Esophagus squamous epithelium (tissue), 5 donors: ENCODE data around the gene CDH9. TPM values are rescaled to one million over a fixed set of nuclear protein-coding genes. Genes with fewer than 3 reads are reported as not detected.

ENCODE experiments used
- DNase-seq: peaks from one replicate; lab custom pipeline; 2025; lab: John Stamatoyannopoulos, UW
- H3K27ac ChIP-seq, 4 donors: fragments of 200-600 bp; sonication (generic); one replicate each; pipeline ENCODE4 v1.5.1; 2016 to 2019; ENCODE audit warnings: mild to moderate bottlenecking in 1 of 4
- H3K27me3 ChIP-seq, 4 donors: fragments of 200-600 bp; sonication (generic); 1 replicate in 3 of 4; 2 replicates in 1 of 4; pipeline versions ENCODE4 v1.5.1 to v1.6.0; 2017 to 2021; ENCODE audit warnings: antibody characterized with exemption in 1 of 4
- H3K36me3 ChIP-seq, 3 donors: fragments of 200-600 bp; sonication (generic); one replicate each; pipeline ENCODE4 v1.5.1; 2016 to 2019
- H3K4me1 ChIP-seq, 3 donors: fragments of 200-600 bp; sonication (generic); one replicate each; pipeline ENCODE4 v1.5.1; 2017 to 2019
- H3K4me3 ChIP-seq, 4 donors: fragments of 200-600 bp; sonication (generic); 1 replicate in 3 of 4; 2 replicates in 1 of 4; pipeline ENCODE4 v1.5.1; 2016 to 2019; ENCODE audit warnings: mild to moderate bottlenecking in 2 of 4, moderate library complexity in 1 of 4
- H3K9me3 ChIP-seq, 3 donors: fragments of 200-600 bp; sonication (generic); one replicate each; pipeline ENCODE4 v1.5.1; 2016 to 2019
- POLR2A ChIP-seq, 4 donors: fragments of 450-650 bp; IDR thresholded peaks; one replicate each; pipeline ENCODE4 v1.6.1; 2017; ENCODE audit warnings: antibody characterized with exemption in 4 of 4, mild to moderate bottlenecking in 4 of 4, moderate library complexity in 3 of 4
- WGBS, 2 donors: methylation state at CpG; one replicate each; pipeline ENCODE4 v1.1.5; 2018; 5-methylcytosine and 5-hydroxymethylcytosine counted together
- intact Hi-C: fragments of 100-400 bp; cut with DNase I; formaldehyde crosslinking; loops from one replicate; pipeline ENCODE4 v1.15.0; 2022
- total RNA-seq, 4 donors: library from RNA; depleted of rRNA; stranded (reverse); fragments of >200 nt; gene quantifications; one replicate each; pipeline ENCODE4 v1.1.0, GENCODE V29; 2016
- TF ChIP-seq, protein P1 (sequence below), 6 experiments: fragments of 450-650 bp in 4 of 6; fragments of 200-600 bp in 2 of 6; sonication (generic) in 2 of 6; IDR thresholded peaks; one replicate each; pipeline ENCODE4 v1.5.1; 2016 to 2019; ENCODE audit warnings: antibody characterized with exemption in 6 of 6, mild to moderate bottlenecking in 4 of 6, moderate library complexity in 4 of 6
- donor health status: DM: yes; HTN: yes; CAD: no.

Gene CDH9, protein sequence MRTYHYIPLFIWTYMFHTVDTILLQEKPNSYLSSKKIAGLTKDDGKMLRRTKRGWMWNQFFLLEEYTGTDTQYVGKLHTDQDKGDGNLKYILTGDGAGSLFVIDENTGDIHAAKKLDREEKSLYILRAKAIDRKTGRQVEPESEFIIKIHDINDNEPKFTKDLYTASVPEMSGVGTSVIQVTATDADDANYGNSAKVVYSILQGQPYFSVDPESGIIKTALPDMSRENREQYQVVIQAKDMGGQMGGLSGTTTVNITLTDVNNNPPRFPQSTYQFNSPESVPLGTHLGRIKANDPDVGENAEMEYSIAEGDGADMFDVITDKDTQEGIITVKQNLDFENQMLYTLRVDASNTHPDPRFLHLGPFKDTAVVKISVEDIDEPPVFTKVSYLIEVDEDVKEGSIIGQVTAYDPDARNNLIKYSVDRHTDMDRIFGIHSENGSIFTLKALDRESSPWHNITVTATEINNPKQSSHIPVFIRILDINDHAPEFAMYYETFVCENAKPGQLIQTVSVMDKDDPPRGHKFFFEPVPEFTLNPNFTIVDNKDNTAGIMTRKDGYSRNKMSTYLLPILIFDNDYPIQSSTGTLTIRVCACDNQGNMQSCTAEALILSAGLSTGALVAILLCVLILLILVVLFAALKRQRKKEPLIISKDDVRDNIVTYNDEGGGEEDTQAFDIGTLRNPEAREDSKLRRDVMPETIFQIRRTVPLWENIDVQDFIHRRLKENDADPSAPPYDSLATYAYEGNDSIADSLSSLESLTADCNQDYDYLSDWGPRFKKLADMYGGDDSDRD
- not detected for total RNA-seq

DNA sequence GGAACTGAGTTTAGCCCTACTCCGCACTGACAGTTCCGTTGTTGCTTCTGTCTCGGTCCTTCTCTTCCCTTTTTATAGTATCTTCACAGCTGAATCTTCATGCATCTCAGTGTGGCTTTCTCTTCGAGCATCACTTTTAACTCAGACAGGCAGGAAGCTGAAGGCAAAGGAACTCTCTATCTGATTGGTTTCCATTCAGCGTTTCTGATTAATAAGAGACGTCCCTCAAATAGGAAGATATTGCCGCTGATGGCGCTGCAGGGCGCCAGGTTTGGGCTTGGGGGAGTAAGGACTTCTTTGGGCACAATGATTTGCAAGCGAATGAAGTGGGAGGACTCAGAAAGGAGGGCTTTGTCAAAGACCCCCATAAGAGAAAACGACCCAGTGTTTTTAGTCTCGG is at the start of gene CDH9:
Gene CDH9, minus strand, starts transcription at position 111 of the 400 bp plus-strand sequence. CDS start 50,253 bp downstream, outside the sequence.
- intact Hi-C loops, result no loop called here
- Histone ChIP-seq H3K4me1 (no peaks in the 10 kb centered on the region), H3K9me3 (peaks cover 0 to 4% (median 0%) of the 10 kb centered on the region in 3 donors), H3K36me3 (no peaks in the 10 kb centered on the region), H3K4me3 (no peak within 1 kb of the TSS), H3K27ac (no peak within 1 kb of the TSS), H3K27me3 (no peaks in the 10 kb centered on the region)
- TF ChIP-seq, protein P1, sequence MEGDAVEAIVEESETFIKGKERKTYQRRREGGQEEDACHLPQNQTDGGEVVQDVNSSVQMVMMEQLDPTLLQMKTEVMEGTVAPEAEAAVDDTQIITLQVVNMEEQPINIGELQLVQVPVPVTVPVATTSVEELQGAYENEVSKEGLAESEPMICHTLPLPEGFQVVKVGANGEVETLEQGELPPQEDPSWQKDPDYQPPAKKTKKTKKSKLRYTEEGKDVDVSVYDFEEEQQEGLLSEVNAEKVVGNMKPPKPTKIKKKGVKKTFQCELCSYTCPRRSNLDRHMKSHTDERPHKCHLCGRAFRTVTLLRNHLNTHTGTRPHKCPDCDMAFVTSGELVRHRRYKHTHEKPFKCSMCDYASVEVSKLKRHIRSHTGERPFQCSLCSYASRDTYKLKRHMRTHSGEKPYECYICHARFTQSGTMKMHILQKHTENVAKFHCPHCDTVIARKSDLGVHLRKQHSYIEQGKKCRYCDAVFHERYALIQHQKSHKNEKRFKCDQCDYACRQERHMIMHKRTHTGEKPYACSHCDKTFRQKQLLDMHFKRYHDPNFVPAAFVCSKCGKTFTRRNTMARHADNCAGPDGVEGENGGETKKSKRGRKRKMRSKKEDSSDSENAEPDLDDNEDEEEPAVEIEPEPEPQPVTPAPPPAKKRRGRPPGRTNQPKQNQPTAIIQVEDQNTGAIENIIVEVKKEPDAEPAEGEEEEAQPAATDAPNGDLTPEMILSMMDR (IDR thresholded peaks at IDR 0.05), result no peak
- 19 to 27% methylated on average over 12 of the region's 12 CpGs for WGBS, 2 donors
- no peak for DNase-seq

DNA sequence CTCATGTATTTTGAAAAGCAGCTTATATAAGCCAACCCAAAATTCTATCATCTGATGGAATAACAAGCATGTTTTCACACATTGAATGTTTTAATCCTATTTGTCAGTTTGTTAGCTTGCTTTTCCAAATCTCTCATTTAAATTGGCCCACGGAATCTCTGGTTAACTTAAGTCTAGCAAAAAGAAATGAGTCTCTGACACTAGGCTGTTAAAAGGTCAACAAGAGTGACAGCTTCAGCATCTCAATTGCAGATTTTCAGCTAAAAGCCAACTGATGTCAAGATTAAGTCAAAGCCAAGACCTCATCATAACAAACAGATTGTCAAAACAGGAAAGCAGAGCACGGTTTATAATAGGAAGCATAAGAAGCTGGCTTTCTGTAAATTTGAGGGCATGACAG is 49.4 kb upstream of the CDH9 start:
- Histone ChIP-seq H3K4me1 (no peaks in the 10 kb centered on the region), H3K27ac (no peak overlapping the region), H3K36me3 (no peaks in the 10 kb centered on the region), H3K27me3 (no peaks in the 10 kb centered on the region), H3K4me3 (no peak overlapping the region), H3K9me3 (no peaks in the 10 kb centered on the region)
- 36 to 43% methylated on average over 2 of the region's 2 CpGs for WGBS, 2 donors
- intact Hi-C loops, result no loop called here
- no peak for DNase-seq
- TF ChIP-seq POLR2A (IDR thresholded peaks at IDR 0.05), result no peak

DNA sequence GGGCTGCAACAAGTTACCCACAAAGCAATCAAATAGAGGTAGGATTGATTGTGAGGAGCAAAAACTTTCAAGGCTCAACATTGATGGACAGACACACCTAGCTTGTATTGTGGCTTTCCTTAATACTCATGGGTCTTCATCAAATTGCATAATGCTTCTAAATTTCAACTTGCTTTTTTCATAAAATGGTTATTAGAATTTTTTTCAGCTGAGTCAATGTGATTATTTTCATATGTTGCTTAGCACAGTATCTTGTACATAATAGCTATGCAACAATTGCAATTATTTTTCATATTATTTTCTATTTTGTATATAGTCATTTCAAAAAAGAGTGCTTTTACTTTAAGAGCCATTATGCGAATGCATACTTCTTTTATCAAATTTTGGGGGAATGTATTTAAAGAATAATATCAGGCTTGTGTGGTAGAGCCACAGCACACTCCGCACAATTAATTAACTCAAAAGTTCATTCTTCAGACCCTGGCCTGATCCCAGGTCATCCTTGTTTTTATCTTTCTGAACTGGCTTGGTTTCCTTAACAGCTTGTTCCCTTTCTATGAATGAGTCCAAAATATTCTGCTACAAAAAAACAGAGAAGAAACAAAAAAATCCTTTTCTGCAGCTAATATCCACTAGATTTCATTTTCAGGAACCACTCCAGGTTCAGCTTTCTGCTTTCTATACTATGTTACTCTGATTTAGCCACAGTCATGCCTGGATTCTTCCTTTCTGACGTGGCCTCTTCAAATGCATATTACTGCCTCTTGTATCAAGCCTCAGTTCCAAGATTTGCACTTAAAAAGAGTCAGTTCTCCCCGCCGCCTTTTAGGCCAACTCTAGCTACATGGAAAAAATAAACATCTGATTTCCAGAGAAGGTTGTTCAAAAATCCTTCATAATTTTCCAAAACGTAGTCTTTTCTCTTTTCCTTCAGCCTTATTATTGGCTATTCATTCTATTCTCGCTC is 45.3 kb upstream of the CDH9 start:
- Histone ChIP-seq H3K4me3 (no peak overlapping the region), H3K27ac (no peak overlapping the region), H3K27me3 (no peaks in the 10 kb centered on the region), H3K9me3 (no peaks in the 10 kb centered on the region), H3K4me1 (no peaks in the 10 kb centered on the region), H3K36me3 (no peaks in the 10 kb centered on the region)
- WGBS, 2 donors, result 47 to 54% methylated on average over 7 of the region's 7 CpGs
- intact Hi-C loops, result no loop called here
- TF ChIP-seq POLR2A (IDR thresholded peaks at IDR 0.05), result no peak
- TF ChIP-seq, protein P1 (IDR thresholded peaks at IDR 0.05), result no peak
- no peak for DNase-seq

DNA sequence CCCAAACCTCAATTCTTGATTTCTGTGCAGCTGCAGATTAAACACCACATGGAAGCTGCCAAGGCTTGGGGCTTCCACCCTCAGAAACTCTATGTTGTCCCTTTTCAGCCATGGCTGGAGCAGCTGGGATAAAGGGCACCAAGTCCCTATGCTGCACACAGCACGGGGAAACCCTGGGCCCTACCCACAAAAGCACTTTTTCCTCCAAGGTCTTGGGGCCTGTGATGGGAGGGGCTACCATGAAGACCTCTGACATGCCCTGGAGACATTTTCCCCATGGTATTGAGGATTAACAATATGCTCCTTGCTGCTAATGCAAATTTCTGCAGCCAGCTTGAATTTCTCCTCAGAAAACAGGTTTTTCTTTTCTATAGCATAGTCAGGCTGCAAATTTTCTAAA is 41.8 kb upstream of the CDH9 start:
- DNase-seq, result no peak
- Histone ChIP-seq H3K27ac (no peak overlapping the region), H3K4me3 (no peak overlapping the region), H3K9me3 (peaks cover 0 to 10% (median 0%) of the 10 kb centered on the region in 3 donors), H3K4me1 (no peaks in the 10 kb centered on the region), H3K27me3 (no peaks in the 10 kb centered on the region), H3K36me3 (no peaks in the 10 kb centered on the region)
- intact Hi-C loops, result no loop called here
- 38% methylated on average over 1 of the region's 1 CpG for WGBS, 2 donors
- TF ChIP-seq, protein P1 (IDR thresholded peaks at IDR 0.05), result no peak
- TF ChIP-seq POLR2A (IDR thresholded peaks at IDR 0.05), result no peak

DNA sequence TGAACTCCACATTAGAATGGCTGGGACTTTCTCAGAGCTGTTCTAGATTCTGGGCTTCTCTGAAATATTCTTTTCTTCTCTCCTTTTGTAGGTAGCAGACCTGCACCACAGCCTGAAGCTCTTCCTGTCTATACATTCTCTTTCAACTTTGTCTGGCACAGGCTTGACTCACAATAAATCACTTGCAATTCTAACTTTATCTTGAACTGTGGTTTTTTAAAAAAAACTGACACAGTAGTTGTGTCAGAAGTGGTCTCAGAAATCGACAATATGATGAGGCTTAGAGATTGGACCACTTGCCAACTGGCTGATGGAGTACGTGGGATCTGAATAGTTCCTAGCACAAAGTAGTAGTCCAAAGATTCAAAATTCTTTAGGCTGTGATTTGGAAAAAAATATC is 24.1 kb upstream of the CDH9 start:
- no peaks in the 10 kb centered on the region for H3K27me3 ChIP-seq
- no peak overlapping the region for H3K27ac ChIP-seq
- TF ChIP-seq, protein P1 (IDR thresholded peaks at IDR 0.05), result no peak
- TF ChIP-seq POLR2A (IDR thresholded peaks at IDR 0.05), result no peak
- intact Hi-C loops, result no loop called here
- H3K4me1 ChIP-seq, result no peaks in the 10 kb centered on the region
- WGBS, 2 donors, result 36 to 60% methylated on average over 2 of the region's 2 CpGs
- no peak overlapping the region for H3K4me3 ChIP-seq
- DNase-seq, result no peak
- H3K9me3 ChIP-seq, result peaks cover 0 to 6% (median 0%) of the 10 kb centered on the region in 3 donors
- H3K36me3 ChIP-seq, result no peaks in the 10 kb centered on the region
